H9 (cell line): Measurements from ENCODE around the gene C15orf61. TPM values are rescaled to one million over a fixed set of nuclear protein-coding genes. Genes with fewer than 3 reads are reported as not detected.

Experiments used
- DNase-seq: peaks from one replicate; pipeline ENCODE4 v3.0.0-alpha.2; 2017
- H2AFZ ChIP-seq: one replicate; pipeline ENCODE4 v1.6.1; 2013; ENCODE audit warnings: mild to moderate bottlenecking, low read length, control low read depth, moderate library complexity
- H2AK5ac ChIP-seq: 2 replicates; pipeline ENCODE4 v1.6.1; 2013; ENCODE audit warnings: low read length, control low read depth, mixed read lengths; ENCODE audit not compliant: insufficient read length
- H2BK120ac ChIP-seq: one replicate; pipeline ENCODE4 v1.6.1; 2013; ENCODE audit warnings: low read depth, mild to moderate bottlenecking, low read length, control low read depth, inconsistent platforms; ENCODE audit not compliant: poor library complexity, severe bottlenecking
- H2BK12ac ChIP-seq: 2 replicates; pipeline ENCODE4 v1.6.1; 2013; ENCODE audit warnings: low read length, control low read depth, mixed read lengths, low read depth; ENCODE audit not compliant: insufficient read length
- H2BK15ac ChIP-seq: 2 replicates; pipeline ENCODE4 v1.6.1; 2013; ENCODE audit warnings: low read depth, low read length, control low read depth
- H2BK20ac ChIP-seq: one replicate; pipeline ENCODE4 v1.6.1; 2013; ENCODE audit warnings: low read depth, mild to moderate bottlenecking, low read length, control low read depth, inconsistent platforms; ENCODE audit not compliant: poor library complexity, severe bottlenecking
- H2BK5ac ChIP-seq: 2 replicates; pipeline ENCODE4 v1.6.1; 2013; ENCODE audit warnings: low read length, control low read depth, mixed read lengths; ENCODE audit not compliant: insufficient read length
- H3K14ac ChIP-seq: 2 replicates; pipeline ENCODE4 v1.6.1; 2013; ENCODE audit warnings: low read length, control low read depth; ENCODE audit not compliant: insufficient read depth
- H3K18ac ChIP-seq: 2 replicates; pipeline ENCODE4 v1.6.1; 2013; ENCODE audit warnings: low read depth, mild to moderate bottlenecking, mixed read lengths, low read length, control low read depth; ENCODE audit not compliant: insufficient read length
- H3K23ac ChIP-seq: 2 replicates; pipeline ENCODE4 v1.6.1; 2013; ENCODE audit warnings: low read length, control low read depth, mixed read lengths, low read depth; ENCODE audit not compliant: insufficient read length
- H3K23me2 ChIP-seq: 2 replicates; pipeline ENCODE4 v1.6.1; 2013; ENCODE audit warnings: low read depth, mild to moderate bottlenecking, mixed read lengths, low read length, control low read depth; ENCODE audit not compliant: insufficient read length, poor library complexity, severe bottlenecking
- H3K27ac ChIP-seq: 2 replicates; pipeline ENCODE4 v1.5.1; 2013; ENCODE audit warnings: low read length, control low read depth, mixed read lengths, low read depth; ENCODE audit not compliant: insufficient read length
- H3K27me3 ChIP-seq: 2 replicates; pipeline ENCODE4 v1.6.1; 2013; ENCODE audit warnings: low read length, control low read depth, inconsistent platforms; ENCODE audit not compliant: insufficient read depth
- H3K4ac ChIP-seq: 2 replicates; pipeline ENCODE4 v1.6.1; 2013; ENCODE audit warnings: low read depth, mild to moderate bottlenecking, control low read depth, inconsistent platforms, low read length, moderate library complexity
- H3K4me1 ChIP-seq: 2 replicates; pipeline ENCODE4 v1.6.1; 2013; ENCODE audit warnings: low read length, control low read depth, inconsistent platforms; ENCODE audit not compliant: insufficient read depth
- H3K4me2 ChIP-seq: 2 replicates; pipeline ENCODE4 v1.6.1; 2013; ENCODE audit warnings: low read length, control low read depth, mixed read lengths; ENCODE audit not compliant: insufficient read length, insufficient read depth
- H3K56ac ChIP-seq: 2 replicates; pipeline ENCODE4 v1.6.1; 2013; ENCODE audit warnings: low read depth, mild to moderate bottlenecking, mixed read lengths, low read length, control low read depth; ENCODE audit not compliant: insufficient read length
- H3K79me1 ChIP-seq: 2 replicates; pipeline ENCODE4 v1.6.1; 2013; ENCODE audit warnings: low read depth, mild to moderate bottlenecking, moderate library complexity, low read length, control low read depth, inconsistent platforms; ENCODE audit not compliant: insufficient read depth, poor library complexity, severe bottlenecking
- H3K79me2 ChIP-seq: 2 replicates; pipeline ENCODE4 v1.6.1; 2013; ENCODE audit warnings: low read length, control low read depth, inconsistent platforms; ENCODE audit not compliant: insufficient read depth
- H3K9ac ChIP-seq: 2 replicates; pipeline ENCODE4 v1.6.1; 2013; ENCODE audit warnings: low read length, control low read depth, mixed read lengths; ENCODE audit not compliant: insufficient read length; ENCODE audit errors: extremely low read depth
- H3K9me3 ChIP-seq: one replicate; pipeline ENCODE4 v1.6.1; 2013; ENCODE audit warnings: low read depth, low read length, inconsistent platforms; ENCODE audit not compliant: control insufficient read depth
- H3T11ph ChIP-seq: one replicate; pipeline ENCODE4 v1.6.1; 2013; ENCODE audit warnings: mild to moderate bottlenecking, low read length, control low read depth, inconsistent platforms
- H4K20me1 ChIP-seq: one replicate; pipeline ENCODE4 v1.6.1; 2013; ENCODE audit not compliant: control insufficient read depth, insufficient read length, insufficient read depth
- H4K5ac ChIP-seq: 2 replicates; pipeline ENCODE4 v1.6.1; 2013; ENCODE audit warnings: low read depth, mild to moderate bottlenecking, mixed read lengths, low read length, control low read depth; ENCODE audit not compliant: insufficient read length
- H4K8ac ChIP-seq: replicated peaks from 2 replicates; pipeline ENCODE4 v1.6.1; 2013; ENCODE audit warnings: low read length, control low read depth, mixed read lengths, low read depth; ENCODE audit not compliant: insufficient read length
- H4K91ac ChIP-seq: 2 replicates; pipeline ENCODE4 v1.6.1; 2013; ENCODE audit warnings: low read depth, mild to moderate bottlenecking, moderate library complexity, mixed read lengths, low read length, control low read depth; ENCODE audit not compliant: insufficient read length
- H3K27ac Mint-ChIP-seq, 3 experiments: 2 replicates in 2 of 3; 3 replicates in 1 of 3; pipeline ENCODE4 v1.8.0; 2020 to 2021; ENCODE audit warnings: mixed read lengths in 3 of 3, mild to moderate bottlenecking in 1 of 3, moderate library complexity in 1 of 3
- H3K27me3 Mint-ChIP-seq: 2 replicates; pipeline ENCODE4 v1.8.0; 2021; ENCODE audit warnings: low read depth, mild to moderate bottlenecking, moderate library complexity, mixed read lengths
- H3K36me3 Mint-ChIP-seq, 3 experiments: 2 replicates in 2 of 3; 3 replicates in 1 of 3; pipeline ENCODE4 v1.8.0; 2020 to 2021; ENCODE audit warnings: low read depth in 3 of 3, mixed read lengths in 3 of 3; ENCODE audit not compliant: insufficient read depth in 1 of 3
- H3K4me1 Mint-ChIP-seq, 2 experiments: 2 replicates each; pipeline ENCODE4 v1.8.0; 2020; ENCODE audit warnings: mixed read lengths in 2 of 2
- H3K4me3 Mint-ChIP-seq, 2 experiments: 2 replicates in 1 of 2; 3 replicates in 1 of 2; pipeline ENCODE4 v1.8.0; 2020 to 2021; ENCODE audit warnings: mild to moderate bottlenecking in 2 of 2, mixed read lengths in 2 of 2, moderate library complexity in 1 of 2
- H3K9me3 Mint-ChIP-seq, 2 experiments: 2 replicates in 1 of 2; 3 replicates in 1 of 2; pipeline ENCODE4 v1.8.0; 2020; ENCODE audit warnings: mild to moderate bottlenecking in 2 of 2, mixed read lengths in 2 of 2, moderate library complexity in 1 of 2
- CTCF ChIP-seq: fragments of 200-600 bp; sonication (generic); conservative IDR thresholded peaks from 3 replicates; pipeline ENCODE4 v1.8.0; 2021; ENCODE audit warnings: antibody characterized with exemption, mild to moderate bottlenecking
- WGBS: extraction: QIAGEN DNeasy Blood & Tissue Kit; methylation state at CpG from one replicate; pipeline ENCODE4 v1.1.7; 2013; ENCODE audit warnings: missing lambda C conversion rate, low lambda C conversion rate, mixed read lengths; ENCODE audit not compliant: insufficient read length; ENCODE audit errors: extremely low coverage; 5-methylcytosine and 5-hydroxymethylcytosine counted together
- total RNA-seq: library from RNA; stranded (reverse); gene quantifications from 2 replicates; pipeline ENCODE4 v1.2.1, GENCODE V29; 2021

C15orf61 gene
- total RNA-seq, 1 experiment from 2014 or later = 2.6 TPM

GRCh38 chr15:67550522-67550921, 29.6 kb downstream of the C15orf61 start:
- peaks cover 0 to 26% (median 12%) of the 10 kb centered on the region in 3 experiments; a peak in 5 of 7 replicates for H3K36me3 Mint-ChIP-seq

More at GRCh38 chr15:67550522-67550921, 29.6 kb downstream of the C15orf61 start:
- Histone ChIP-seq H2BK15ac (no peak overlapping the region), H3K14ac (no peak overlapping the region), H2AFZ (no peak overlapping the region), H3K4me2 (no peak overlapping the region), H3K79me2 (no peaks in the 10 kb centered on the region), H4K91ac (no peak overlapping the region), H2BK5ac (no peak overlapping the region), H2AK5ac (no peak overlapping the region), H3K4ac (no peak overlapping the region), H2BK120ac (no peak overlapping the region), H2BK12ac (no peak overlapping the region), H4K5ac (no peak overlapping the region), H3K9me3 (no peaks in the 10 kb centered on the region), H4K8ac (no peak overlapping the region), H3K56ac (no peak overlapping the region), H3K4me1 (peaks cover 4% of the 10 kb centered on the region; the same call in 1 of the 2 replicates), H3K27me3 (no peaks in the 10 kb centered on the region; the same call in 1 of the 2 replicates), H3K18ac (no peak overlapping the region), H3T11ph (no peak overlapping the region), H3K27ac (no peak overlapping the region), H3K79me1 (no peaks in the 10 kb centered on the region), H2BK20ac (no peak overlapping the region), H3K9ac (no peak overlapping the region), H3K23ac (no peak overlapping the region), H4K20me1 (no peaks in the 10 kb centered on the region), H3K23me2 (no peaks in the 10 kb centered on the region)
- no peak for DNase-seq
- peaks cover 21 to 22% of the 10 kb centered on the region in 2 experiments for H3K4me1 Mint-ChIP-seq
- no peaks in the 10 kb centered on the region for H3K9me3 Mint-ChIP-seq
- TF ChIP-seq CTCF = no peak
- no peaks in the 10 kb centered on the region for H3K27me3 Mint-ChIP-seq
- no peak overlapping the region for H3K4me3 Mint-ChIP-seq
- no peak overlapping the region; a peak in 1 of 7 replicates for H3K27ac Mint-ChIP-seq
- no CpG with 5 or more reads among the region's 4 CpGs for WGBS
